ENCODE data around the gene ABCC8. TPM values are rescaled to one million over a fixed set of nuclear protein-coding genes. Genes with fewer than 3 reads are reported as not detected.

ABCC8 gene
- total and polyA plus RNA-seq, 2 experiments from 2014 or later = 2.0 to 3.4 TPM

GRCh38 chr11:17366495-17366894 is 110.2 kb downstream of the ABCC8 start:
- ATAC-seq (no peak), DNase-seq (ENCODE audit: low spot score) (no peak)
- Mint-ChIP-seq H3K36me3 (ENCODE audit: low read depth) (peaks cover 39% of the 10 kb centered on the region), H3K4me3 (no peak overlapping the region), H3K4me1 (no peaks in the 10 kb centered on the region), H3K9me3 (peaks cover 41% of the 10 kb centered on the region), H3K27me3 (ENCODE audit: insufficient read depth, low read depth, poor library complexity) (no peaks in the 10 kb centered on the region), H3K27ac (no peak overlapping the region)
- no peak overlapping the region for H3K4me2 ChIP-seq
- H3K27ac ChIP-seq (ENCODE audit: low read depth) = no peak overlapping the region
- no peaks in the 10 kb centered on the region for H3K79me2 ChIP-seq (replicated peaks; ENCODE audit: insufficient read depth)
- H3K4me3 ChIP-seq = no peak overlapping the region
- H3K9me2 ChIP-seq (ENCODE audit: insufficient read depth) = no peaks in the 10 kb centered on the region
- no peak for TF ChIP-seq NANOG (IDR thresholded peaks at IDR 0.05; ENCODE audit: borderline replicate concordance)
- TF ChIP-seq, protein P1, sequence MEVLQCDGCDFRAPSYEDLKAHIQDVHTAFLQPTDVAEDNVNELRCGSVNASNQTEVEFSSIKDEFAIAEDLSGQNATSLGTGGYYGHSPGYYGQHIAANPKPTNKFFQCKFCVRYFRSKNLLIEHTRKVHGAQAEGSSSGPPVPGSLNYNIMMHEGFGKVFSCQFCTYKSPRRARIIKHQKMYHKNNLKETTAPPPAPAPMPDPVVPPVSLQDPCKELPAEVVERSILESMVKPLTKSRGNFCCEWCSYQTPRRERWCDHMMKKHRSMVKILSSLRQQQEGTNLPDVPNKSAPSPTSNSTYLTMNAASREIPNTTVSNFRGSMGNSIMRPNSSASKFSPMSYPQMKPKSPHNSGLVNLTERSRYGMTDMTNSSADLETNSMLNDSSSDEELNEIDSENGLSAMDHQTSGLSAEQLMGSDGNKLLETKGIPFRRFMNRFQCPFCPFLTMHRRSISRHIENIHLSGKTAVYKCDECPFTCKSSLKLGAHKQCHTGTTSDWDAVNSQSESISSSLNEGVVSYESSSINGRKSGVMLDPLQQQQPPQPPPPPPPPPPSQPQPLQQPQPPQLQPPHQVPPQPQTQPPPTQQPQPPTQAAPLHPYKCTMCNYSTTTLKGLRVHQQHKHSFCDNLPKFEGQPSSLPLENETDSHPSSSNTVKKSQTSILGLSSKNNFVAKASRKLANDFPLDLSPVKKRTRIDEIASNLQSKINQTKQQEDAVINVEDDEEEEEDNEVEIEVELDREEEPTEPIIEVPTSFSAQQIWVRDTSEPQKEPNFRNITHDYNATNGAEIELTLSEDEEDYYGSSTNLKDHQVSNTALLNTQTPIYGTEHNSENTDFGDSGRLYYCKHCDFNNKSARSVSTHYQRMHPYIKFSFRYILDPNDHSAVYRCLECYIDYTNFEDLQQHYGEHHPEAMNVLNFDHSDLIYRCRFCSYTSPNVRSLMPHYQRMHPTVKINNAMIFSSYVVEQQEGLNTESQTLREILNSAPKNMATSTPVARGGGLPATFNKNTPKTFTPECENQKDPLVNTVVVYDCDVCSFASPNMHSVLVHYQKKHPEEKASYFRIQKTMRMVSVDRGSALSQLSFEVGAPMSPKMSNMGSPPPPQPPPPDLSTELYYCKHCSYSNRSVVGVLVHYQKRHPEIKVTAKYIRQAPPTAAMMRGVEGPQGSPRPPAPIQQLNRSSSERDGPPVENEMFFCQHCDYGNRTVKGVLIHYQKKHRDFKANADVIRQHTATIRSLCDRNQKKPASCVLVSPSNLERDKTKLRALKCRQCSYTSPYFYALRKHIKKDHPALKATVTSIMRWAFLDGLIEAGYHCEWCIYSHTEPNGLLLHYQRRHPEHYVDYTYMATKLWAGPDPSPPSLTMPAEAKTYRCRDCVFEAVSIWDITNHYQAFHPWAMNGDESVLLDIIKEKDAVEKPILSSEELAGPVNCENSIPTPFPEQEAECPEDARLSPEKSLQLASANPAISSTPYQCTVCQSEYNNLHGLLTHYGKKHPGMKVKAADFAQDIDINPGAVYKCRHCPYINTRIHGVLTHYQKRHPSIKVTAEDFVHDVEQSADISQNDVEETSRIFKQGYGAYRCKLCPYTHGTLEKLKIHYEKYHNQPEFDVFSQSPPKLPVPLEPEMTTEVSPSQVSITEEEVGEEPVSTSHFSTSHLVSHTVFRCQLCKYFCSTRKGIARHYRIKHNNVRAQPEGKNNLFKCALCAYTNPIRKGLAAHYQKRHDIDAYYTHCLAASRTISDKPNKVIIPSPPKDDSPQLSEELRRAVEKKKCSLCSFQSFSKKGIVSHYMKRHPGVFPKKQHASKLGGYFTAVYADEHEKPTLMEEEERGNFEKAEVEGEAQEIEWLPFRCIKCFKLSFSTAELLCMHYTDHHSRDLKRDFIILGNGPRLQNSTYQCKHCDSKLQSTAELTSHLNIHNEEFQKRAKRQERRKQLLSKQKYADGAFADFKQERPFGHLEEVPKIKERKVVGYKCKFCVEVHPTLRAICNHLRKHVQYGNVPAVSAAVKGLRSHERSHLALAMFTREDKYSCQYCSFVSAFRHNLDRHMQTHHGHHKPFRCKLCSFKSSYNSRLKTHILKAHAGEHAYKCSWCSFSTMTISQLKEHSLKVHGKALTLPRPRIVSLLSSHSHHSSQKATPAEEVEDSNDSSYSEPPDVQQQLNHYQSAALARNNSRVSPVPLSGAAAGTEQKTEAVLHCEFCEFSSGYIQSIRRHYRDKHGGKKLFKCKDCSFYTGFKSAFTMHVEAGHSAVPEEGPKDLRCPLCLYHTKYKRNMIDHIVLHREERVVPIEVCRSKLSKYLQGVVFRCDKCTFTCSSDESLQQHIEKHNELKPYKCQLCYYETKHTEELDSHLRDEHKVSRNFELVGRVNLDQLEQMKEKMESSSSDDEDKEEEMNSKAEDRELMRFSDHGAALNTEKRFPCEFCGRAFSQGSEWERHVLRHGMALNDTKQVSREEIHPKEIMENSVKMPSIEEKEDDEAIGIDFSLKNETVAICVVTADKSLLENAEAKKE (CRISPR knock-in tag; IDR thresholded peaks at IDR 0.05) = no peak
- no peak for TF ChIP-seq EZH2phosphoT487 (IDR thresholded peaks at IDR 0.05; ENCODE audit: unreplicated experiment)
- no peak for TF ChIP-seq ZNF114 (CRISPR knock-in tag; IDR thresholded peaks at IDR 0.05)
- no peak for TF ChIP-seq ZNF331 (CRISPR knock-in tag; IDR thresholded peaks at IDR 0.05; ENCODE audit: low read depth)
- TF ChIP-seq CREB1 (CRISPR knock-in tag; IDR thresholded peaks at IDR 0.05; ENCODE audit: low read depth) = no peak
- no peak for TF ChIP-seq JUNB (IDR thresholded peaks at IDR 0.05; ENCODE audit: unreplicated experiment)
- TF ChIP-seq STAT1 (IDR thresholded peaks at IDR 0.05; ENCODE audit: unreplicated experiment) = no peak
- TF ChIP-seq POLR2AphosphoS5 (IDR thresholded peaks at IDR 0.05; ENCODE audit: low read depth) = no peak
- TF ChIP-seq ETS1 (IDR thresholded peaks at IDR 0.05) = no peak
- TF ChIP-seq, protein P2, sequence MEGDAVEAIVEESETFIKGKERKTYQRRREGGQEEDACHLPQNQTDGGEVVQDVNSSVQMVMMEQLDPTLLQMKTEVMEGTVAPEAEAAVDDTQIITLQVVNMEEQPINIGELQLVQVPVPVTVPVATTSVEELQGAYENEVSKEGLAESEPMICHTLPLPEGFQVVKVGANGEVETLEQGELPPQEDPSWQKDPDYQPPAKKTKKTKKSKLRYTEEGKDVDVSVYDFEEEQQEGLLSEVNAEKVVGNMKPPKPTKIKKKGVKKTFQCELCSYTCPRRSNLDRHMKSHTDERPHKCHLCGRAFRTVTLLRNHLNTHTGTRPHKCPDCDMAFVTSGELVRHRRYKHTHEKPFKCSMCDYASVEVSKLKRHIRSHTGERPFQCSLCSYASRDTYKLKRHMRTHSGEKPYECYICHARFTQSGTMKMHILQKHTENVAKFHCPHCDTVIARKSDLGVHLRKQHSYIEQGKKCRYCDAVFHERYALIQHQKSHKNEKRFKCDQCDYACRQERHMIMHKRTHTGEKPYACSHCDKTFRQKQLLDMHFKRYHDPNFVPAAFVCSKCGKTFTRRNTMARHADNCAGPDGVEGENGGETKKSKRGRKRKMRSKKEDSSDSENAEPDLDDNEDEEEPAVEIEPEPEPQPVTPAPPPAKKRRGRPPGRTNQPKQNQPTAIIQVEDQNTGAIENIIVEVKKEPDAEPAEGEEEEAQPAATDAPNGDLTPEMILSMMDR (conservative IDR thresholded peaks at IDR 0.05; ENCODE audit: low read depth in 2 of 2) = no peak
- TF ChIP-seq, protein P3, sequence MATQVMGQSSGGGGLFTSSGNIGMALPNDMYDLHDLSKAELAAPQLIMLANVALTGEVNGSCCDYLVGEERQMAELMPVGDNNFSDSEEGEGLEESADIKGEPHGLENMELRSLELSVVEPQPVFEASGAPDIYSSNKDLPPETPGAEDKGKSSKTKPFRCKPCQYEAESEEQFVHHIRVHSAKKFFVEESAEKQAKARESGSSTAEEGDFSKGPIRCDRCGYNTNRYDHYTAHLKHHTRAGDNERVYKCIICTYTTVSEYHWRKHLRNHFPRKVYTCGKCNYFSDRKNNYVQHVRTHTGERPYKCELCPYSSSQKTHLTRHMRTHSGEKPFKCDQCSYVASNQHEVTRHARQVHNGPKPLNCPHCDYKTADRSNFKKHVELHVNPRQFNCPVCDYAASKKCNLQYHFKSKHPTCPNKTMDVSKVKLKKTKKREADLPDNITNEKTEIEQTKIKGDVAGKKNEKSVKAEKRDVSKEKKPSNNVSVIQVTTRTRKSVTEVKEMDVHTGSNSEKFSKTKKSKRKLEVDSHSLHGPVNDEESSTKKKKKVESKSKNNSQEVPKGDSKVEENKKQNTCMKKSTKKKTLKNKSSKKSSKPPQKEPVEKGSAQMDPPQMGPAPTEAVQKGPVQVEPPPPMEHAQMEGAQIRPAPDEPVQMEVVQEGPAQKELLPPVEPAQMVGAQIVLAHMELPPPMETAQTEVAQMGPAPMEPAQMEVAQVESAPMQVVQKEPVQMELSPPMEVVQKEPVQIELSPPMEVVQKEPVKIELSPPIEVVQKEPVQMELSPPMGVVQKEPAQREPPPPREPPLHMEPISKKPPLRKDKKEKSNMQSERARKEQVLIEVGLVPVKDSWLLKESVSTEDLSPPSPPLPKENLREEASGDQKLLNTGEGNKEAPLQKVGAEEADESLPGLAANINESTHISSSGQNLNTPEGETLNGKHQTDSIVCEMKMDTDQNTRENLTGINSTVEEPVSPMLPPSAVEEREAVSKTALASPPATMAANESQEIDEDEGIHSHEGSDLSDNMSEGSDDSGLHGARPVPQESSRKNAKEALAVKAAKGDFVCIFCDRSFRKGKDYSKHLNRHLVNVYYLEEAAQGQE (IDR thresholded peaks at IDR 0.05; ENCODE audit: unreplicated experiment) = no peak
- no peak for TF ChIP-seq EZH2 (IDR thresholded peaks at IDR 0.05; ENCODE audit: low read depth, unreplicated experiment)
- no peaks in the 10 kb centered on the region for H3F3A ChIP-seq (replicated peaks; ENCODE audit: low read depth)
- no peaks in the 10 kb centered on the region for H4K20me1 ChIP-seq (replicated peaks; ENCODE audit: insufficient read depth)
- peaks cover 9% of the 10 kb centered on the region; the same call in 1 of the 2 replicates for H3K36me3 ChIP-seq (ENCODE audit: insufficient read depth)
- H3K27me3 ChIP-seq (ENCODE audit: insufficient read depth) = no peaks in the 10 kb centered on the region
- no peaks in the 10 kb centered on the region for H3K4me1 ChIP-seq (ENCODE audit: insufficient read depth)
- H2AFZ ChIP-seq = no peak overlapping the region
